ENCODE data around the gene PLXDC2.

GRCh38 chr10:19967981-19968380 lies 151.7 kb downstream of the PLXDC2 start:
- TF ChIP-seq, protein P1, sequence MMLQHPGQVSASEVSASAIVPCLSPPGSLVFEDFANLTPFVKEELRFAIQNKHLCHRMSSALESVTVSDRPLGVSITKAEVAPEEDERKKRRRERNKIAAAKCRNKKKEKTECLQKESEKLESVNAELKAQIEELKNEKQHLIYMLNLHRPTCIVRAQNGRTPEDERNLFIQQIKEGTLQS (IDR thresholded peaks at IDR 0.05), result no peak
- no peak for TF ChIP-seq ZNF274 (IDR thresholded peaks at IDR 0.05; ENCODE audit: low read depth, low read length)
- no peak for TF ChIP-seq POLR2A (IDR thresholded peaks at IDR 0.05; ENCODE audit: borderline replicate concordance, extremely low read depth, insufficient read depth, insufficient read length)
- TF ChIP-seq, protein P2, sequence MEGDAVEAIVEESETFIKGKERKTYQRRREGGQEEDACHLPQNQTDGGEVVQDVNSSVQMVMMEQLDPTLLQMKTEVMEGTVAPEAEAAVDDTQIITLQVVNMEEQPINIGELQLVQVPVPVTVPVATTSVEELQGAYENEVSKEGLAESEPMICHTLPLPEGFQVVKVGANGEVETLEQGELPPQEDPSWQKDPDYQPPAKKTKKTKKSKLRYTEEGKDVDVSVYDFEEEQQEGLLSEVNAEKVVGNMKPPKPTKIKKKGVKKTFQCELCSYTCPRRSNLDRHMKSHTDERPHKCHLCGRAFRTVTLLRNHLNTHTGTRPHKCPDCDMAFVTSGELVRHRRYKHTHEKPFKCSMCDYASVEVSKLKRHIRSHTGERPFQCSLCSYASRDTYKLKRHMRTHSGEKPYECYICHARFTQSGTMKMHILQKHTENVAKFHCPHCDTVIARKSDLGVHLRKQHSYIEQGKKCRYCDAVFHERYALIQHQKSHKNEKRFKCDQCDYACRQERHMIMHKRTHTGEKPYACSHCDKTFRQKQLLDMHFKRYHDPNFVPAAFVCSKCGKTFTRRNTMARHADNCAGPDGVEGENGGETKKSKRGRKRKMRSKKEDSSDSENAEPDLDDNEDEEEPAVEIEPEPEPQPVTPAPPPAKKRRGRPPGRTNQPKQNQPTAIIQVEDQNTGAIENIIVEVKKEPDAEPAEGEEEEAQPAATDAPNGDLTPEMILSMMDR (IDR thresholded peaks at IDR 0.05 in 2 of 3, conservative IDR thresholded peaks at IDR 0.05 in 1 of 3; ENCODE audit: borderline replicate concordance in 1 of 3, insufficient read depth in 1 of 3, low read depth in 2 of 3, low read length in 2 of 3), result no peak
- TF ChIP-seq REST (IDR thresholded peaks at IDR 0.05; ENCODE audit: low read depth), result no peak
- no peak for TF ChIP-seq CBX3 (IDR thresholded peaks at IDR 0.05; ENCODE audit: low read depth)
- TF ChIP-seq EZH2 (IDR thresholded peaks at IDR 0.05), result no peak
- TF ChIP-seq CEBPB (IDR thresholded peaks at IDR 0.05; ENCODE audit: low read depth), result no peak
- TF ChIP-seq MAX (IDR thresholded peaks at IDR 0.05), result no peak

Data from HCT116 (cell line).